Astrocyte of the spinal cord (primary cell): ENCODE results near the gene MORN3.
"Not testable (repeated sequence)": the region's sequence is repeated elsewhere in the genome, so short reads cannot be mapped to it uniquely, and the experiment has no call there.

Experiments used
- DNase-seq: peaks from one replicate; pipeline ENCODE4 v3.0.0; 2011; ENCODE audit warnings: low read depth, low spot score
- H3K4me3 ChIP-seq: 2 replicates; pipeline ENCODE4 v1.5.1; 2011; ENCODE audit warnings: low read depth, mild to moderate bottlenecking, low read length, moderate library complexity
- in situ Hi-C: cut with HindIII; loops from 2 replicates; pipeline ENCODE4 v1.10.0; 2017; ENCODE audit warnings: low sequenced_read_pairs
- TF ChIP-seq, protein P1 (sequence below): IDR thresholded peaks from 2 replicates; pipeline ENCODE4 v1.5.1; 2012; ENCODE audit warnings: low read depth, mild to moderate bottlenecking, low read length, inconsistent platforms

Gene MORN3

DNA sequence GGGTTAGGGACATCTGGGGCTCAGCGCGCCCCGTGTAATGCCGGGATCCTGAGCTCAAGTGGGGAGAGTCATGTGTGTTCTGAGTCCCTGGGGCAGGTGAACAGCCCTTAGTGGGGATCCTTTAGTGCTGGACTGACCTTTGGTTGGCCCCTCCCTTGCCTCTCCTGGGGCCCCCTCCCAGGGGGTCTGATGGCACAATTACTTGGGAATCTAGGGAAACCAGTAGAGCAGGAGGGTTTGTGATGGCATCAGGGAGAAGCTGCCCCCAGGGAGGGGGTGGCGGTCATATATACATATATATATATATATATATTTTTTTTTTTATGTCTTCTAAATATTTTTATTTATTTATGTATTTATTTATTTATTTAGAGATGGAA, at the start of gene MORN3:
Gene MORN3 (minus strand): TSS at position 134 of the 380 bp plus-strand sequence. CDS start 171 bp downstream, outside the sequence.
- DNase-seq: no peak
- no peak within 1 kb of the TSS for H3K4me3 ChIP-seq
- in situ Hi-C loops: no loop called here
- TF ChIP-seq, protein P1, sequence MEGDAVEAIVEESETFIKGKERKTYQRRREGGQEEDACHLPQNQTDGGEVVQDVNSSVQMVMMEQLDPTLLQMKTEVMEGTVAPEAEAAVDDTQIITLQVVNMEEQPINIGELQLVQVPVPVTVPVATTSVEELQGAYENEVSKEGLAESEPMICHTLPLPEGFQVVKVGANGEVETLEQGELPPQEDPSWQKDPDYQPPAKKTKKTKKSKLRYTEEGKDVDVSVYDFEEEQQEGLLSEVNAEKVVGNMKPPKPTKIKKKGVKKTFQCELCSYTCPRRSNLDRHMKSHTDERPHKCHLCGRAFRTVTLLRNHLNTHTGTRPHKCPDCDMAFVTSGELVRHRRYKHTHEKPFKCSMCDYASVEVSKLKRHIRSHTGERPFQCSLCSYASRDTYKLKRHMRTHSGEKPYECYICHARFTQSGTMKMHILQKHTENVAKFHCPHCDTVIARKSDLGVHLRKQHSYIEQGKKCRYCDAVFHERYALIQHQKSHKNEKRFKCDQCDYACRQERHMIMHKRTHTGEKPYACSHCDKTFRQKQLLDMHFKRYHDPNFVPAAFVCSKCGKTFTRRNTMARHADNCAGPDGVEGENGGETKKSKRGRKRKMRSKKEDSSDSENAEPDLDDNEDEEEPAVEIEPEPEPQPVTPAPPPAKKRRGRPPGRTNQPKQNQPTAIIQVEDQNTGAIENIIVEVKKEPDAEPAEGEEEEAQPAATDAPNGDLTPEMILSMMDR: no peak

GRCh38 chr12:121718653-121719239, 49.3 kb upstream of the MORN3 start:
- no peak for DNase-seq
- no peak overlapping the region for H3K4me3 ChIP-seq
- TF ChIP-seq, protein P1: no peak
- in situ Hi-C loops: no loop called here

GRCh38 chr12:121717041-121717699, 47.7 kb upstream of the MORN3 start:
- H3K4me3 ChIP-seq: no peak overlapping the region
- TF ChIP-seq, protein P1: no peak
- DNase-seq: peak; percentile 86
- in situ Hi-C loops: no loop called here

DNA sequence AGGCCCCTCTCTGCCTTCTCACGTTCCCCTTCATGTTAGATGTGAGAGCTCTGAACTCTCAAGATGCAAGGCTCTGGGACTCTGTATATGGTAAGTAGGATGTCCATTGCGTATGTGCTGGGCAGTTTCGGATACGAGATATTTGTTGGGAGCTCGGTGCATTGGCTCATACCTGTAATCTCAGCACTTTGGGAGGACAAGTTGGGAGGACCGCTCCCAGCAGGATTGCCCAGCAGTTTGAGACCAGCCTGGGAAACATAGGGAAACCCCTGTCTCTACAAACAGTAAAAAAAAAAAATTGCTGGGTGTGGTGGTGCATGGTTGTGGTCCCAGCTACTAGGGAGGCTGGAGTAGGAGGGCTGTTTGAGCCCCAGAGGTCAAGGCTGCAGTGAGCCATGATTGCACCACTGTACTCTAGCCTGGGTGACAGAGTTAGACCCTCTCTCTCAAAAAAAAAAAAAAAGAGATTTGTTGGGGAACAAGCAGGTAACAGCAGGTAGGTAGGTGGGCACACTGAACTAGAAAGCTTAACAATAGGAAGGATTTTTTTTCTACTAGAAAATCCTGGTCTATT, 46.5 kb upstream of the MORN3 start:
- in situ Hi-C loops: no loop called here
- no peak for DNase-seq
- TF ChIP-seq, protein P1: no peak
- H3K4me3 ChIP-seq: no peak overlapping the region

DNA sequence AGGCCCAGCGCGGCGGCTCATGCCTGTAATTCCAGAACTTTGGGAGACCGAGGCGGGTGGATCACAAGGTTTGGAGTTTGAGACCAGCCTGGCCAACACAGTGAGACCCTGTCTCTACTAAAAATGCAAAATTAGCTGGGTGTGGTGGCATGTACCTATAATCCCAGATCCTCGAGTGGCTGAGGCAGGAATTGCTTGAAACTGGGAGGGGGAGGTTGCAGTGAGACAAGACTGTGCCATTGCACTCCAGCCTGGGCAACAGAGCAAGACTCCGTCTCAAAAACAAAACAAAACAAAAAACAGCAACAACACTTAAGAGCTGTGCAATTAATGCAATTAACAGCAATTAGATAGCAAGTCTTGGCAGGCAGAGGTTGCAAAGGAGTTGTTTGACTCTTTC, 45.6 kb upstream of the MORN3 start:
- DNase-seq, in situ Hi-C loops, H3K4me3 ChIP-seq: not testable (repeated sequence)

DNA sequence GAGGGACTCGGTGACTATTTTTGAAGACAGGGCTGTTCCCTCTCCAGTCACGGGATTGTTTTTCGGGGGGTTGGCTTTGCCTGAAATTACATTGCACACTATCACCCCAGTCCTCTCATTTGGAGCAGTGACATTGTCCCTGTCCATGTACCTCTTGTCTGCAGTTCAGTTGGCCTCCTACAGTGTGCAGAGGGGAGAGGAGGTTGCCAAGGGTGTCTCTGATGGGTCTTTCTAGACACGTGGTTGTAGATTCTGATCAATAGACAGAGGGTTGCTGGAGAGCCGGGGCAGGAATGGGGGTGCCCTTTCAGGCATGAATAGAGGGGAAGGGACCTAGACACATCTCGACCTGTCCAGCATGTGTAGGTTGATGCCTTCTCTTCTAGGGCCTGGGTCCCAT, 44.3 kb upstream of the MORN3 start:
- H3K4me3 ChIP-seq: peak overlapping the region; percentile 86
- no peak for DNase-seq
- TF ChIP-seq, protein P1: no peak
- in situ Hi-C loops: no loop called here

GRCh38 chr12:121713257-121713777, 43.9 kb upstream of the MORN3 start:
- H3K4me3 ChIP-seq: peak overlapping the region; percentile 86
- TF ChIP-seq, protein P1: no peak
- no peak for DNase-seq
- in situ Hi-C loops: no loop called here
